K562 (cell line): ENCODE data around the gene OFD1. TPM values are rescaled to one million over a fixed set of nuclear protein-coding genes. Genes with fewer than 3 reads are reported as not detected.

Source experiments
- ATAC-seq: fragments of 200-7000 bp; cut with Tn5 transposase; 3 replicates; pipeline ENCODE4 v1.9.1; 2020; ENCODE audit warnings: moderate library complexity
- BruUV-seq: library from RNA; stranded (reverse); fragments of 400-500 nt; replicated peaks from 2 replicates; lab custom pipeline; 2021; lab: Mats Ljungman, UMichigan
- CTCF ChIA-PET: fragments of 300-600 bp; formaldehyde crosslinking; extraction: SDS; loops from one replicate; lab custom pipeline; 2021; ENCODE audit warnings: low intra/inter-chr PET ratio; lab: Yijun Ruan, JAX
- POLR2A ChIA-PET: fragments of 300-600, 350-650 bp; sonication (Branson Sonifier 250); formaldehyde crosslinking; extraction: SDS; loops from one replicate; lab custom pipeline; 2021; ENCODE audit warnings: antibody characterized with exemption, inconsistent platforms; lab: Yijun Ruan, JAX
- DNase-seq, 4 experiments: peaks; one replicate each; pipeline versions ENCODE4 v3.0.0 to v3.0.0-alpha.2; 2011 to 2018; ENCODE audit warnings: low spot score in 3 of 4, mixed read lengths in 3 of 4; ENCODE audit errors: extremely low read depth in 1 of 4
- FAIRE-seq: peaks from 2 replicates; lab custom pipeline; 2011; peaks lifted over from hg19 to GRCh38; lab: Jason Lieb, UNC
- H2AFZ ChIP-seq: 2 replicates; pipeline ENCODE4 v1.6.0; 2011; ENCODE audit warnings: low read depth, low read length, control low read depth, inconsistent platforms
- H3K27ac ChIP-seq: fragments of 200-600 bp; 3 replicates; pipeline ENCODE4 v1.8.0; 2011; ENCODE audit warnings: low read depth, mild to moderate bottlenecking, control low read depth, inconsistent platforms, low read length, moderate library complexity, mixed read lengths; ENCODE audit errors: extremely low read depth
- H3K27me3 ChIP-seq, 2 experiments: fragments of 300-600 bp in 1 of 2; 2 replicates in 1 of 2; 3 replicates in 1 of 2; pipeline versions ENCODE4 v1.6.0 to v1.8.0; 2011; ENCODE audit warnings: inconsistent platforms in 2 of 2, low read length in 2 of 2, mild to moderate bottlenecking in 1 of 2, mixed read lengths in 1 of 2, moderate library complexity in 1 of 2; ENCODE audit not compliant: control insufficient read depth in 2 of 2, insufficient read depth in 2 of 2
- H3K36me3 ChIP-seq: fragments of 300-600 bp; 3 replicates; pipeline ENCODE4 v1.8.0; 2011; ENCODE audit warnings: mild to moderate bottlenecking, low read length, inconsistent platforms; ENCODE audit not compliant: control insufficient read depth, insufficient read depth
- H3K4me1 ChIP-seq, 2 experiments: fragments of 200-600 bp in 1 of 2; replicated peaks in 1 of 2; 2 replicates in 1 of 2; 3 replicates in 1 of 2; pipeline versions ENCODE4 v1.5.1 to v1.8.0; 2011; ENCODE audit warnings: inconsistent platforms in 2 of 2, low read length in 2 of 2, mild to moderate bottlenecking in 1 of 2, mixed read lengths in 1 of 2, moderate library complexity in 1 of 2; ENCODE audit not compliant: control insufficient read depth in 2 of 2, insufficient read depth in 2 of 2
- H3K4me2 ChIP-seq: 2 replicates; pipeline ENCODE4 v1.6.1; 2011; ENCODE audit warnings: low read length, control low read depth, inconsistent platforms, mixed read lengths; ENCODE audit not compliant: insufficient read depth
- H3K4me3 ChIP-seq: fragments of 200-600 bp; sonication (generic), shearing (Covaris generic); 2 replicates; pipeline ENCODE4 v1.5.1; 2016; ENCODE audit warnings: control low read depth, inconsistent platforms
- H3K79me2 ChIP-seq: fragments of 200-600 bp; 3 replicates; pipeline ENCODE4 v1.8.0; 2011; ENCODE audit warnings: low read length, inconsistent platforms; ENCODE audit not compliant: control insufficient read depth, insufficient read depth
- H3K9ac ChIP-seq, 2 experiments: 2 replicates each; pipeline versions ENCODE4 v1.6.0 to v1.6.1; 2011; ENCODE audit warnings: low read depth in 2 of 2, low read length in 2 of 2, control low read depth in 1 of 2, inconsistent platforms in 1 of 2, mild to moderate bottlenecking in 1 of 2, mixed read lengths in 1 of 2; ENCODE audit not compliant: insufficient read depth in 1 of 2
- H3K9me1 ChIP-seq: one replicate; pipeline ENCODE4 v1.6.0; 2011; ENCODE audit warnings: inconsistent platforms, mild to moderate bottlenecking, low read length, moderate library complexity; ENCODE audit not compliant: control insufficient read depth, insufficient read depth
- H3K9me3 ChIP-seq: replicated peaks from 2 replicates; pipeline ENCODE4 v1.5.1; 2011; ENCODE audit warnings: low read depth, low read length, inconsistent platforms; ENCODE audit not compliant: control insufficient read depth, insufficient read depth
- H4K20me1 ChIP-seq: replicated peaks from 2 replicates; pipeline ENCODE4 v1.6.1; 2011; ENCODE audit warnings: low read length, inconsistent platforms, mixed read lengths; ENCODE audit not compliant: control insufficient read depth, insufficient read depth
- CREB5 ChIP-seq: fragments of 250-450 bp; sonication (Bioruptor Pico); IDR thresholded peaks from 2 replicates; pipeline ENCODE4 v1.5.0; 2020; ENCODE audit warnings: mild to moderate bottlenecking
- CTCF ChIP-seq, 3 experiments: IDR thresholded peaks in 2 of 3; conservative IDR thresholded peaks in 1 of 3; 2 replicates each; pipeline ENCODE4 v1.5.1; 2011 to 2012; ENCODE audit warnings: low read length in 3 of 3, mild to moderate bottlenecking in 3 of 3, control low read depth in 2 of 3, improper control_type of control experiment in 1 of 3, inconsistent platforms in 1 of 3, low read depth in 1 of 3, mixed read lengths in 1 of 3, moderate library complexity in 1 of 3; ENCODE audit not compliant: insufficient read depth in 2 of 3
- DMBX1 ChIP-seq: fragments of 250-450 bp; sonication (Bioruptor Pico); IDR thresholded peaks from 2 replicates; pipeline ENCODE4 v1.8.0; 2022; ENCODE audit warnings: inconsistent platforms, mild to moderate bottlenecking, moderate library complexity, borderline replicate concordance
- ID3 ChIP-seq, 2 experiments: fragments of 250-450 bp in 1 of 2; fragments of 450-650 bp in 1 of 2; sonication (Bioruptor Pico) in 1 of 2; IDR thresholded peaks; 2 replicates each; pipeline versions ENCODE4 v1.6.1 to v1.8.0; 2016 to 2021; ENCODE audit warnings: mild to moderate bottlenecking in 2 of 2, moderate library complexity in 2 of 2, missing compliant biosample characterization in 1 of 2, missing genetic modification characterization in 1 of 2
- MBD1 ChIP-seq: fragments of 250-450 bp; sonication (Bioruptor Pico); IDR thresholded peaks from 2 replicates; pipeline ENCODE4 v1.8.0; 2022; ENCODE audit warnings: inconsistent platforms
- WGBS: fragments of 100-300 bp; shearing (Covaris generic); methylation state at CpG from one replicate; pipeline ENCODE4 v1.1.6; 2016; ENCODE audit warnings: low coverage, mixed read lengths; ENCODE audit not compliant: insufficient coverage; ENCODE audit errors: missing lambda C conversion rate; 5-methylcytosine and 5-hydroxymethylcytosine counted together
- in situ Hi-C: fragments of 300-500 bp; cut with MboI; formaldehyde crosslinking; loops from 4 replicates; pipeline ENCODE4 v1.15.0; 2018; ENCODE audit warnings: inconsistent platforms, mixed read lengths
- intact Hi-C: fragments of 100-400 bp; cut with micrococcal nuclease; formaldehyde crosslinking; loops from 2 replicates; pipeline ENCODE4 v1.14.2; 2022
- polyA plus RNA-seq, 8 experiments: library from polyadenylated mRNA; depleted of rRNA in 4 of 8; stranded (reverse) in 5 of 8; unstranded in 3 of 8; fragments of >200 nt; fragmentation: Nextera tagmentation in 2 of 8; fragmentation: Illumina TruSeq in 1 of 8; extraction: Ambion mirVana in 2 of 8; extraction: Trizol in 1 of 8; gene quantifications; 2 replicates each; pipeline versions ENCODE4 v1.2.1 to v1.2.3, GENCODE V29; 2011 to 2014; ENCODE audit warnings: inconsistent platforms in 1 of 8, missing spikeins in 1 of 8
- total RNA-seq, 7 experiments: library from RNA; depleted of rRNA in 6 of 7; stranded (reverse); fragments of >200 nt in 6 of 7; fragmentation: Illumina TruSeq in 2 of 7; extraction: Trizol in 2 of 7; gene quantifications; 2 replicates each; pipeline versions ENCODE4 v1.2.1 to v1.2.3, GENCODE V29; 2011 to 2021; ENCODE audit warnings: low replicate concordance in 1 of 7

The OFD1 gene
- total and polyA plus RNA-seq, 9 of the 15 experiments (the other 6 are each of a cell fraction or from before 2014, with no cell fraction given): 22.0 to 49.1 (median 30.2) TPM

- TF ChIP-seq CTCF (IDR thresholded peaks at IDR 0.05 in 2 of 3, conservative IDR thresholded peaks at IDR 0.05 in 1 of 3; ENCODE audit: insufficient read depth in 2 of 3, low read depth in 1 of 3, low read length in 3 of 3) (peak; percentile 20 to 27 (median 26); a peak in 3 of 6 replicates), ID3 (CRISPR knock-in tag; IDR thresholded peaks at IDR 0.05) (no peak), ID3 (tag; IDR thresholded peaks at IDR 0.05) (no peak), DMBX1 (CRISPR knock-in tag) (no peak), CREB5 (CRISPR knock-in tag) (no peak), MBD1 (CRISPR knock-in tag) (no peak)
- no peaks in the 10 kb centered on the region for H4K20me1 ChIP-seq
- H3K9me1 ChIP-seq: no peaks in the 10 kb centered on the region
- BruUV-seq: no TSS peak
- ATAC-seq: peak; percentile 77
- no peak overlapping the region for H2AFZ ChIP-seq
- H3K9ac ChIP-seq: no peak overlapping the region
- H3K27ac ChIP-seq: no peak overlapping the region
- H3K4me3 ChIP-seq: no peak overlapping the region
- H3K9me3 ChIP-seq: no peaks in the 10 kb centered on the region
- peak in 2 of 4 experiments; percentile 10 to 28 for DNase-seq
- H3K4me2 ChIP-seq: no peak overlapping the region
- H3K4me1 ChIP-seq: no peaks in the 10 kb centered on the region
- no peaks in the 10 kb centered on the region for H3K27me3 ChIP-seq
- no peaks in the 10 kb centered on the region for H3K79me2 ChIP-seq
- intact Hi-C loops: no loop called here
- in situ Hi-C loops: loop anchor here (10.0 kb wide), 1 partner anchor 270 kb away; no protein-coding TSS in a partner anchor
- CTCF ChIA-PET: no interaction called here
- peaks cover 85% of the 10 kb centered on the region for H3K36me3 ChIP-seq
- 80% methylated on average over 6 of the region's 6 CpGs for WGBS
- FAIRE-seq: no peak
- POLR2A ChIA-PET: no interaction called here
These were observed 30.2 kb downstream of the OFD1 start for GRCh38 chrX:13764765-13765164.
